Erythroblast (primary cell): ENCODE results near the gene PDE7B.

Source experiments
- GATA1 ChIP-seq: IDR thresholded peaks from 2 replicates; pipeline ENCODE4 v1.6.1; 2011; ENCODE audit warnings: low read depth, mild to moderate bottlenecking, control low read depth, low read length, moderate library complexity
- POLR2A ChIP-seq: IDR thresholded peaks from 2 replicates; pipeline ENCODE4 v1.6.1; 2011; ENCODE audit warnings: mild to moderate bottlenecking, low read length

DNA sequence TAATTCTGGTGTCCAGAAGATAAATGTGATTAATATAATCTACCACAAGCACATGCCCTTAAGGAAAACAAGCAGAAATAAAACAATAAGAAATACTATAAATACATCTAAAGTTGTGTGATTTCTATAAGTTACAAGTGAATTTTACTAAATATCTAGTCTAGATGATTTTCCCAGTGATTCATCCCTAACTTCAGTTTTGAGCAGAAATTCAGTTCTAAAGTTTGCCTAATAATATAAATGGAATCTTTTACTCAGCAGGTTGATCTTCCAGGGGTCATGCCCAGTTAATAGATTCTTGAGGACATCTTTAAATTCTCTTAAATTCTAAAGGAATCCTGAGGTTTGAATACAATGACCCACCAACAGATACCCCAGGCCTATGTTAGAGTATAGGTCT, 37.3 kb downstream of the PDE7B start:
- no peak for TF ChIP-seq POLR2A
- no peak for TF ChIP-seq GATA1
